ENCODE results near the gene CGN. TPM values are rescaled to one million over a fixed set of nuclear protein-coding genes. Genes with fewer than 3 reads are reported as not detected.

CGN gene
- total and polyA plus RNA-seq, 2 donors (not counting 1 experiment from before 2014, with no cell fraction given) = 0.22 to 0.81 TPM

DNA sequence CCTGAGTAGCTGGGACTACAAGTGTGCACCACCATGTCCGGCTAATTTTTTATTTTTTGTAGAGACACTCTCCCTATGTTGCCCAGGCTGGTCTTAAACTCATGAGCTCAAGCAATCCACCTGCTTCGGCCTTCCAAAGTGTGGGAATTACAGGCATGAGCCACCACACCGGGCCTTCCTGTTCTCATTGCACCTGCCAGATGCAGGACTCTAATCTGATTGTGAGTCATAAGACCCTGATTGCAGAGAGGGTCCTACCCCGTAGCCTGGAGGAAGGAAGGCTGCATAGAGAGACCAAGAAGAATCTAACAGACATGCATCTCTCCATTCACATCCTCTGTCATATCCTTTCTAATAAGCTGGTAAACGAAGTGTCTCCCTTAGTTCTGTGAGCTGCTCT is 19.5 kb upstream of the CGN start:
- H3K9me3 Mint-ChIP-seq (ENCODE audit: insufficient read depth) = no peaks in the 10 kb centered on the region
- POLR2A ChIA-PET = no interaction called here
- no peak overlapping the region for H3K9ac ChIP-seq (ENCODE audit: low read length)
- H3K36me3 ChIP-seq (replicated peaks in 1 of 2; ENCODE audit: control extremely low read depth in 1 of 2, control insufficient read depth in 1 of 2, extremely low read depth in 1 of 2, insufficient read depth in 2 of 2, low read length in 1 of 2) = no peaks in the 10 kb centered on the region
- no peaks in the 10 kb centered on the region for H3K27me3 ChIP-seq (replicated peaks in 1 of 4; ENCODE audit: control extremely low read depth in 1 of 4, control insufficient read depth in 3 of 4, insufficient read depth in 4 of 4, low read length in 3 of 4)
- no peaks in the 10 kb centered on the region for H3K4me1 ChIP-seq (ENCODE audit: control insufficient read depth in 2 of 2, insufficient read depth in 2 of 2, low read length in 2 of 2)
- H3K4me3 ChIP-seq (ENCODE audit: control extremely low read depth in 1 of 5, extremely low read depth in 1 of 5, insufficient read depth in 1 of 5, low read depth in 2 of 5, low read length in 4 of 5) = no peak overlapping the region
- H3K27me3 Mint-ChIP-seq = peaks cover 8% of the 10 kb centered on the region
- ATAC-seq (ENCODE audit: low read depth) (no peak), DNase-seq (no peak)
- CTCF ChIA-PET = no interaction called here
- H3K27ac ChIP-seq (ENCODE audit: low read length in 2 of 2) = no peak overlapping the region
- H3K4me3 Mint-ChIP-seq = no peak overlapping the region
- no peak overlapping the region for H3K27ac Mint-ChIP-seq
- no peak overlapping the region for H2AFZ ChIP-seq (ENCODE audit: insufficient read depth, low read depth, low read length, poor library complexity, severe bottlenecking)
- no peaks in the 10 kb centered on the region for H3K4me1 Mint-ChIP-seq
- WGBS (ENCODE audit: insufficient coverage) = 94% methylated on average over 3 of the region's 5 CpGs
- intact Hi-C loops (cut with micrococcal nuclease) = no loop called here
- no peaks in the 10 kb centered on the region for H3K79me2 ChIP-seq (ENCODE audit: control insufficient read depth, insufficient read depth, low read length)
- no peaks in the 10 kb centered on the region for H4K20me1 ChIP-seq (ENCODE audit: control insufficient read depth, insufficient read depth, low read length, poor library complexity, severe bottlenecking)
- no peak overlapping the region for H3K4me2 ChIP-seq (replicated peaks; ENCODE audit: low read depth, low read length, poor library complexity, severe bottlenecking)
- no peaks in the 10 kb centered on the region for H3K9me3 ChIP-seq (ENCODE audit: control extremely low read depth in 1 of 3, control insufficient read depth in 2 of 3, insufficient read depth in 1 of 3, low read length in 2 of 3)
- TF ChIP-seq EZH2 (IDR thresholded peaks at IDR 0.05; ENCODE audit: borderline replicate concordance, insufficient read depth, low read depth, low read length, poor library complexity, severe bottlenecking) (no peak), CTCF (IDR thresholded peaks at IDR 0.05) (no peak)

DNA sequence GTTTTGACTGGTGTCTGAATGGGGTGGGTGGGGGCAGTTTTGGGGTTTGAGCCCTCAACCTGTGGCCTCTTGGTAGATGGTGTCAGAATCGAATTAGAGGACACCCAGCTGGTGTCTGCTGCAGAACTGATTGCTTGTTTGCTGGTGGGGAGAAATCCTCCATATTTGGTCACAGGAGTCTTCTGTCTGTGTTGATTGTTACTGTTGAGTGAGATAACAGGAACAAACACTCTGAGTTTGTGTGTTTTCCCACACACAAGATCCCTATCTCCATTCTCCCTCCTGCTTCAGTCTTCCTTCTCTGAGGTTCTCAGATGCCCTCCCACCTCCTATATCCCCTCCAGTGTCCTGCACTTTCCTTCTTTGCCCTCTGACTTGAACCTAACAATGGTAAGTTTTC is 19.1 kb upstream of the CGN start:
- Histone ChIP-seq H3K9ac (ENCODE audit: low read length) (no peak overlapping the region), H3K9me3 (ENCODE audit: control extremely low read depth in 1 of 3, control insufficient read depth in 2 of 3, insufficient read depth in 1 of 3, low read length in 2 of 3) (no peaks in the 10 kb centered on the region), H3K27me3 (replicated peaks in 1 of 4; ENCODE audit: control extremely low read depth in 1 of 4, control insufficient read depth in 3 of 4, insufficient read depth in 4 of 4, low read length in 3 of 4) (no peaks in the 10 kb centered on the region), H3K4me2 (replicated peaks; ENCODE audit: low read depth, low read length, poor library complexity, severe bottlenecking) (no peak overlapping the region), H3K36me3 (replicated peaks in 1 of 2; ENCODE audit: control extremely low read depth in 1 of 2, control insufficient read depth in 1 of 2, extremely low read depth in 1 of 2, insufficient read depth in 2 of 2, low read length in 1 of 2) (no peaks in the 10 kb centered on the region), H3K79me2 (ENCODE audit: control insufficient read depth, insufficient read depth, low read length) (no peaks in the 10 kb centered on the region), H3K4me3 (ENCODE audit: control extremely low read depth in 1 of 5, extremely low read depth in 1 of 5, insufficient read depth in 1 of 5, low read depth in 2 of 5, low read length in 4 of 5) (no peak overlapping the region), H3K27ac (ENCODE audit: low read length in 2 of 2) (no peak overlapping the region), H2AFZ (ENCODE audit: insufficient read depth, low read depth, low read length, poor library complexity, severe bottlenecking) (peak overlapping the region; percentile 28), H4K20me1 (ENCODE audit: control insufficient read depth, insufficient read depth, low read length, poor library complexity, severe bottlenecking) (no peaks in the 10 kb centered on the region), H3K4me1 (ENCODE audit: control insufficient read depth in 2 of 2, insufficient read depth in 2 of 2, low read length in 2 of 2) (no peaks in the 10 kb centered on the region)
- TF ChIP-seq CTCF (IDR thresholded peaks at IDR 0.05) (no peak), EZH2 (IDR thresholded peaks at IDR 0.05; ENCODE audit: borderline replicate concordance, insufficient read depth, low read depth, low read length, poor library complexity, severe bottlenecking) (no peak)
- Mint-ChIP-seq H3K4me1 (no peaks in the 10 kb centered on the region), H3K27ac (no peak overlapping the region), H3K27me3 (peaks cover 8% of the 10 kb centered on the region), H3K4me3 (no peak overlapping the region), H3K9me3 (ENCODE audit: insufficient read depth) (no peaks in the 10 kb centered on the region)
- ChIA-PET CTCF (no interaction called here), POLR2A (no interaction called here)
- ATAC-seq (ENCODE audit: low read depth) (no peak), DNase-seq (no peak)
- 60% methylated on average over 1 of the region's 1 CpG for WGBS (ENCODE audit: insufficient coverage)
- intact Hi-C loops (cut with micrococcal nuclease) = no loop called here
